Aorta (tissue), 5 donors: ENCODE results near the gene SEMA5A. TPM values are rescaled to one million over a fixed set of nuclear protein-coding genes. Genes with fewer than 3 reads are reported as not detected.

ENCODE experiments used
- ATAC-seq: fragments of 200-7000 bp; cut with Tn5 transposase; one replicate; pipeline ENCODE4 v1.9.1; 2022; ENCODE audit warnings: moderate library complexity; ENCODE audit not compliant: low FRiP score
- DNase-seq, 2 donors: peaks; one replicate each; pipeline ENCODE4 v3.0.0-alpha.2; 2020
- H3K27ac ChIP-seq, 2 donors: one replicate each; pipeline ENCODE4 v1.5.1; 2013; ENCODE audit warnings: low read length in 2 of 2, mild to moderate bottlenecking in 2 of 2, moderate library complexity in 2 of 2, control low read depth in 1 of 2, inconsistent platforms in 1 of 2, low read depth in 1 of 2
- H3K27me3 ChIP-seq, 2 donors: one replicate each; pipeline ENCODE4 v1.6.1; 2013; ENCODE audit warnings: control low read depth in 1 of 2, low read length in 1 of 2, mild to moderate bottlenecking in 1 of 2, moderate library complexity in 1 of 2; ENCODE audit not compliant: insufficient read depth in 2 of 2, control insufficient read depth in 1 of 2
- H3K36me3 ChIP-seq, 2 donors: one replicate each; pipeline ENCODE4 v1.6.1; 2013; ENCODE audit warnings: control low read depth in 1 of 2, low read length in 1 of 2, mild to moderate bottlenecking in 1 of 2; ENCODE audit not compliant: insufficient read depth in 2 of 2, control insufficient read depth in 1 of 2
- H3K4me1 ChIP-seq, 2 donors: one replicate each; pipeline ENCODE4 v1.6.1; 2013; ENCODE audit warnings: low read length in 2 of 2, control low read depth in 1 of 2, mild to moderate bottlenecking in 1 of 2, moderate library complexity in 1 of 2; ENCODE audit not compliant: insufficient read depth in 2 of 2, control insufficient read depth in 1 of 2
- H3K4me3 ChIP-seq, 2 donors: one replicate each; pipeline ENCODE4 v1.5.1; 2013; ENCODE audit warnings: low read length in 2 of 2, control low read depth in 1 of 2, mild to moderate bottlenecking in 1 of 2
- H3K9me3 ChIP-seq: one replicate; pipeline ENCODE4 v1.6.1; 2013; ENCODE audit warnings: mild to moderate bottlenecking, low read length; ENCODE audit not compliant: control insufficient read depth
- WGBS, 2 donors: extraction: QIAGEN DNeasy Blood & Tissue Kit; methylation state at CpG; one replicate each; pipeline ENCODE4 v1.1.7; 2013; 5-methylcytosine and 5-hydroxymethylcytosine counted together
- intact Hi-C, 2 donors: fragments of 100-400 bp; cut with DNase I; formaldehyde crosslinking; loops; one replicate each; pipeline versions ENCODE4 v1.14.2 to v1.15.0; 2022
- polyA plus RNA-seq, 2 donors: library from polyadenylated mRNA; stranded (reverse); fragments of 200-250 nt; gene quantifications; one replicate each; pipeline ENCODE4 v1.2.3, GENCODE V29; 2013
- total RNA-seq, 2 donors: library from RNA; stranded (reverse); fragmentation: NEBNext Ultra II Directional; extraction: Animal tissue kit (Norgen Biotek cat#: 25700); gene quantifications; one replicate each; pipeline ENCODE4 v1.2.1, GENCODE V29; 2021
- donor health status: healthy with polysubstance abuse.
- donor health status: Bipolar disorder and iron deficiency.
- donor health status: DM: no; HTN: no; CAD: no.
- donor health status: DM: no; HTN: no; CAD: no.
- donor health status: DM: yes; HTN: yes; CAD: no.

The SEMA5A gene
- total and polyA plus RNA-seq, 4 donors, result 1.8 to 21.8 (median 12.7) TPM

DNA sequence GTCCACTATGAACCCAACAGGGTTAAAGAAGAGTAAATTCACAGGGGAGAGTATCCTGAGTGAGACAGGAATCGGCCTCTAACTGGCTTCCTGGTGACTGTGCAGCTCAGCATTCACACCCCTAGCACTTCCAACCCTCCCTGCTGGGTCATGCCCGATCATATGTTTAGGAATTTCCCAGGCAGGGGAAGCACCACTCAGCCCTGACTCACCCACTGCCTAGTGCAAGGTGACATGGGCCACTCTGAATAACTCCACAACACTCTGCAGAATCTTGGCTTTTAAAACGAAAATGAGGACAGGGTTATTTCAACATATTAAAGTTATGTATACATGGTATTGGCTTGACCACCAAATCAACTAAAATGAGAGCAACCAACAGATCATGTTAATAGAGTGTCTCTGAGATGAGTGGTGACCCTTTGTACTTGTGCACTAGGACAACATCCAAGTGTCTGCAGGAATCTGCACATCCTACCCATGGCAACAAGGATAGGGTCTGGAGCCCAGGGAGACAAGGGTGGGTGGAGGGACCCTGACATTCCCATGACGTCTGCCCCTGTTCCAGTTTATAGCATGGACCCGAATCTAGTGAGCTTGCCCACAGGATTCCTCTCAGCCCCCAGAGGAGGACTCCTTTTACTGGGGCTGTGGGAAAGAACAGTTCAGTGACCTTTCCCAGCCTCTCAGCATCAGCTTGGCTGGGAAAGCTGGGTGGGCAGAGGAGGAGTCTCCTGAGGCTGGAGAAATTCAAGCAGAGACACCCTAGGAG lies 485.8 kb downstream of the SEMA5A start:
- 32 to 38% methylated on average over 5 of the region's 5 CpGs for WGBS, 2 donors
- Histone ChIP-seq H3K27ac (no peak overlapping the region), H3K4me3 (no peak overlapping the region), H3K9me3 (peaks cover 2% of the 10 kb centered on the region), H3K36me3 (peaks cover 2 to 7% of the 10 kb centered on the region in 2 donors), H3K27me3 (no peaks in the 10 kb centered on the region), H3K4me1 (peaks cover 2 to 3% of the 10 kb centered on the region in 2 donors)
- intact Hi-C loops, result loop anchor here in 1 of 2 donors (10.0 kb wide), 1 partner anchor 485 kb away; the partner anchor contains the start of gene SEMA5A
- ATAC-seq, result peak; percentile 64
- peak; percentile 63 to 74 for DNase-seq

DNA sequence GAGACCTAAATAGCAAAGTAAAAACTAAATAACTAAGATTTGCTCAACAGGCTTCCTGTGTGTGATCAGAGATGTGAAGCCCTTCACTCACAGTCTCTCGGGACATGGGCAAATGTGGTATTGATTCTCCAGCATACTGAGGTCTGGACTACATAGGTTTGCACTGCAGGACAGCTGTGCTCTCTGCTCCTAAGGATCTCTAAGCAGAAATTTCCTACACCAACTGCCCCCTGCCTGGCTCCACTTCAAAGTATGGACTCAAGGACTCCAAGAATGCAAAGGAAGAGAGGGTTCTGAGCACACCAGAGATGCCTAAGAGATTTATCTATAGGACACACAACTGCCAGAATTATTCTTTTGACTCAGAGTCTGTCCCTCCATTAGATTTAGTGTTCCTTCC lies 487.2 kb downstream of the SEMA5A start:
- Histone ChIP-seq H3K9me3 (peaks cover 2% of the 10 kb centered on the region), H3K27ac (no peak overlapping the region), H3K4me1 (peaks cover 3 to 4% of the 10 kb centered on the region in 2 donors), H3K27me3 (no peaks in the 10 kb centered on the region), H3K36me3 (peaks cover 2 to 7% of the 10 kb centered on the region in 2 donors), H3K4me3 (no peak overlapping the region)
- WGBS, 2 donors, result 70 to 79% methylated on average over 1 of the region's 1 CpG
- intact Hi-C loops, result loop anchor here in 1 of 2 donors (10.0 kb wide), 1 partner anchor 486 kb away; the partner anchor contains the start of gene SEMA5A
- ATAC-seq, result no peak
- no peak for DNase-seq

DNA sequence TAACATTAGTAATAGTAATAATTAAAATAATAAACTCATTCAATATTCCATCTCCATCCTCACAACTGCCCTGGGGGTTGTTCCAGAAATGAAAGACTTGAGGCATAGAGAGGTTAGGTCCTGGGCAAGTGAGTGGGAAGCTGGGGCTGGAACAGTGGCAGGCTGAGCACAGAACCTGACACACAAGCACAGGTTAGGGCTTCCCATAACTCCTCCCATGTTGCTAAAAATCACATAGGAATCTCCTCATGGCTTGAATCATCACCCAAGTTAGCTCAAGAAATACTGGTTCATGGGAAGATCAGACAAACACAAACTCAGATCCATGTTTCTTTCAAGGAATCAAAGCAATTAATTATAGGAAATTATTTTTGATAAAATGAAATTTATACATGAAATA lies 487.7 kb downstream of the SEMA5A start:
- Histone ChIP-seq H3K27me3 (no peaks in the 10 kb centered on the region), H3K36me3 (peaks cover 2 to 7% of the 10 kb centered on the region in 2 donors), H3K27ac (no peak overlapping the region), H3K4me1 (peaks cover 3 to 4% of the 10 kb centered on the region in 2 donors), H3K9me3 (peaks cover 2% of the 10 kb centered on the region), H3K4me3 (no peak overlapping the region)
- ATAC-seq (no peak), DNase-seq (no peak)
- intact Hi-C loops, result loop anchor here in 1 of 2 donors (10.0 kb wide), 1 partner anchor 487 kb away; the partner anchor contains the start of gene SEMA5A

DNA sequence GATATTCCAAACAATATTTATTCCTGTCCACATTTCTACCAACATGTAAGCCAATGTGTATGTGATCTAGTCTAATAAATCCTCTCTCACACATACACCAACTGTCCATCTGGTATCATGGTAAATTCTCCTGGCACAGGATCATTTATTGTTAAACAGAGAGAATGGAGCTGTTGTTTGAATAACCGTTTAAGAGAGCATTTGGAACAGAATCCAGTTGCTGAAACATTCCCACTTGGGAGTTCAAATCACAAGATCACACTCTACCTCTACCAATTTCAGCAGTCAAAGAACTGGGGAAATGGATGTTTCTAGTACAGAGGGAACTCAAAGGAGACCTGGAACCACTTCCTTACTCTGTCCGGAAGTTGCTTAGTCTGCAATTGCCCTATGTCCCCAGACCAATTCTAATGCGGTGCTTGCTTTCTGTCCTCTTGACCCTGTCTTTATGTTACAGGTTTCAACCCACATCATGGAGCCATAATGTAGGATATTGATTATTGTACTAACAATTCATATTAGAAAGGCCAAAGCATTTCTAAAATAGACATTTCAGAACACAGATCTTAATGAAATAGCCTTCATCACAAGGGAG lies 488.4 kb downstream of the SEMA5A start:
- H3K4me1 ChIP-seq, result peaks cover 3 to 4% of the 10 kb centered on the region in 2 donors
- H3K27me3 ChIP-seq, result no peaks in the 10 kb centered on the region
- H3K36me3 ChIP-seq, result peaks cover under 1 to 3% of the 10 kb centered on the region in 2 donors
- H3K9me3 ChIP-seq, result peaks cover 2% of the 10 kb centered on the region
- intact Hi-C loops, result loop anchor here in 1 of 2 donors (10.0 kb wide), 1 partner anchor 487 kb away; the partner anchor contains the start of gene SEMA5A
- H3K27ac ChIP-seq, result no peak overlapping the region
- DNase-seq, result no peak
- ATAC-seq, result no peak
- WGBS, 2 donors, result 72 to 74% methylated on average over 3 of the region's 3 CpGs
- H3K4me3 ChIP-seq, result no peak overlapping the region

DNA sequence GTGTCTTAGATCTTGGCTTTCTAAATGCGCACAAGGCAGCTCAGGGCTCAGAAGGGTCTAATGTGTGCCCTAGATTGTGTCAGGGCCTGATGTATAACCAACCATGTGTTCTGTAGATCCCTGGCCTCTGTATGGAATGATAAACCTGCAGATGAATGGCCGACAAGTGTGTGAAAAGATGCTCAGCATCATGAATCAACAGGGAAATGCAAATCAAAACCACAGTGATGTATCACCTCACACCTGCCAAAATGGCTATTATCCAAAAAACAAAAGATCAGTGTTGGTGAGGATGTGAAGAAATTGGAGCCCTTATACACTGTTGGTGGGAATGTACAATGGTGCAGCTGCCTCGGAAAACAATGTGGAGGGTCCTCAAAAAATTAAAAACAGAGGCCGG lies 489.8 kb downstream of the SEMA5A start:
- WGBS, 2 donors, result 85% methylated on average over 4 of the region's 4 CpGs
- Histone ChIP-seq H3K27me3 (no peaks in the 10 kb centered on the region), H3K9me3 (peaks cover 2% of the 10 kb centered on the region), H3K27ac (no peak overlapping the region), H3K4me3 (no peak overlapping the region), H3K4me1 (peaks cover 3 to 4% of the 10 kb centered on the region in 2 donors), H3K36me3 (no peaks in the 10 kb centered on the region)
- no peak for DNase-seq
- intact Hi-C loops, result loop anchor here in 1 of 2 donors (10.0 kb wide), 1 partner anchor 489 kb away; the partner anchor contains the start of gene SEMA5A
- no peak for ATAC-seq

DNA sequence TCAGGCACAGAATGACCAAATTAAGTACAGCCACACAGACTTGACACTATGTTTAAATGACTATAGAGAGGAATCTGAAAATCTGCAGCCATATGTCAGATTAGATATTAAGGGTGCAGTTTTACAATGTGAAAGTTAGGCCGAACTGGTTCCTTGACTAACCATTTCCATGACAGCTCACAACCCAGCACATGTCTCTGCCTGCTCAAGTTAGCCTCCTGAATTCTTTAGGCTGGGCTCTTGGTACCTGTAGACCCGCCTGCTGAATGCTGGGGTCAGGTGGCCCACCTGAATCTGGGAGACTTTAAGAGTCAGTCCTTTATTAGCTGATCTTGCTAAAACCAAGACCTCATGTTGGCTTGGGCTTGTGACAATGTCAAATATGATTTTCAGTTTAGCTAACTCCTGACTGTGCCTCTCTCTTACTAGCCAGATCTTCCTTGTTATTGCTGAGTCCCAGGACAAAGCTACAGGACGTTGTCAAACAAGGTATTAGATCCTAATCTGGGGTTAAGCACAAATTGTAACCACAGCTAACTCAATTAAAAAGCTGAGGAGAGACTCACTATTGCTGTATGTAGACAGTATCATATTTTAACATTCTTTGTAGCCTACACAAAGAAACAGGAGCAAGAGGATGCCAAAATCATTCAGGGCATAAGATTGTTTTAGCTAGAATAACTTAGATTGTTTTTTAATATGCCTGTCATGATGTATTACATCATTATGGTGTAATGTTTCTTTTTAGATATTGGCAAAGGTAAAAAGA lies 490.9 kb downstream of the SEMA5A start:
- DNase-seq (no peak), ATAC-seq (no peak)
- Histone ChIP-seq H3K9me3 (no peaks in the 10 kb centered on the region), H3K27me3 (no peaks in the 10 kb centered on the region), H3K4me1 (peaks cover 3 to 4% of the 10 kb centered on the region in 2 donors), H3K36me3 (peaks cover 0 to 2% of the 10 kb centered on the region in 2 donors), H3K4me3 (no peak overlapping the region), H3K27ac (no peak overlapping the region)
- intact Hi-C loops, result loop anchor here in 1 of 2 donors (10.0 kb wide), 1 partner anchor 490 kb away; the partner anchor contains the start of gene SEMA5A
- WGBS, 2 donors, result 53 to 63% methylated on average over 3 of the region's 3 CpGs

DNA sequence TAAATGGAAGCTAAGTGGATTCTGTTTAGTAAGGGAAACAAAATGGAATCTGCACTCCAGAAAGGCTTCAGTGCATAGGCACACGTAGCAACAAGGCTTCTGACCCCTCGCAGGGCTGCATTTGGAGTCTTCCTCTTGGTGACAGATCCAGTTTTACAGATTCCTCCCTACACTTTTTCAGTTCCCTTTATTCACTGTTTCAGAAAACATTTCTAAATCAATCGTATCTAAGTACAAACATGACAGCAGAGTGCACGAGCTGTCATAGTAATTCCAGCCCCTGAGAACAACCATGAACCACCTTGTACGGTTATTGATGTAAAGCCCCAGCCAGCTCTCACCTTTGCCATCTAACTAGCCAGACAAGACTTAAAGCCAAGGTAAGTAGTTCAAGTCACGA lies 491.6 kb downstream of the SEMA5A start:
- intact Hi-C loops, result loop anchor here in 1 of 2 donors (10.0 kb wide), 1 partner anchor 490 kb away; the partner anchor contains the start of gene SEMA5A
- no peak for ATAC-seq
- 74 to 88% methylated on average over 6 of the region's 6 CpGs for WGBS, 2 donors

DNA sequence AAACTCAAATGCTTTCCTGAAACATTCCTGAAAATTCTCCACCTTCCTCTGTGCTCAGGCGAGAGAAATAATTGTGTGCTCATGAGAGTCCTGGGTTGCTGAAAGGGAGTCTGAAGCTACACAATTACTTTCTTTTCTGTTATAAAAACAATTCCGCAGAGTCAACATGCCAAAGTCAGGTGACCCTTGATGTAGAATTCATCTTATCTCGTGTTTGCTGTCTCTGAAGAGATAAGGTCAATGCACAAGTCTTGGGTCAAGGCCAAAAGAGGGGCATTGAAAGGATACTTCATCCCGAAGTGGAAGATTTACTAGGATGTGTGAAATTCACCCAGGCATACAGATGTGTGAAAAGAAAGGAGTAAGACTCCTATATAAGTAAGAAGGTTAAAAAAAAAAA lies 493.5 kb downstream of the SEMA5A start:
- H3K4me3 ChIP-seq, result no peak overlapping the region
- DNase-seq, result no peak
- peaks cover 0 to 2% of the 10 kb centered on the region in 2 donors for H3K36me3 ChIP-seq
- intact Hi-C loops, result loop anchor here in 1 of 2 donors (10.0 kb wide), 1 partner anchor 492 kb away; the partner anchor contains the start of gene SEMA5A
- no peaks in the 10 kb centered on the region for H3K9me3 ChIP-seq
- WGBS, 2 donors, result 41 to 50% methylated on average over 4 of the region's 4 CpGs
- ATAC-seq, result no peak
- peaks cover 3 to 4% of the 10 kb centered on the region in 2 donors for H3K4me1 ChIP-seq
- H3K27me3 ChIP-seq, result no peaks in the 10 kb centered on the region
- no peak overlapping the region for H3K27ac ChIP-seq

More for the DNA sequence above, 491.6 kb downstream of the SEMA5A start:
- Histone ChIP-seq H3K9me3 (no peaks in the 10 kb centered on the region), H3K4me1 (peaks cover 3 to 4% of the 10 kb centered on the region in 2 donors), H3K36me3 (peaks cover 0 to 2% of the 10 kb centered on the region in 2 donors), H3K27me3 (no peaks in the 10 kb centered on the region), H3K27ac (no peak overlapping the region), H3K4me3 (no peak overlapping the region)
- DNase-seq, result no peak
